ENCODE data around the gene VSTM5.

DNA sequence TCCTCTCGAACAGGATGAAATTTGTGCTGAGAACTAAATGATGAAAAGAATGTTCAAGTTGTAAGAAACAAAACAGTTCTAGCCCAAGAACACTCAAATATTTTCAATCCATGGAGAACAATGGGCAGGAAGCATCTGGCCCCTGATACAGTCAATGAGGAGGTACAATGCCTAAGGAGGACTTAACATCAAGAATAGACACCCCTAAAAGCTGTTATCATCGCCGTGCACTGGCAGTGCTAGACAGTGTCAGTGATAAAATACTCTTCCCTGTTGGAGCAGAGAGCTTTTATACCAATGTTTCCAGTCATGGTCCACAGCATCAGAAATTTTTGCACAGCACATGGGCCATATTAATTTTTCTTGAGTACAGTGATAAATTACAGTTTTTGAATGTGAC, 20.2 kb upstream of the VSTM5 start:
- TF ChIP-seq POLR2A (IDR thresholded peaks at IDR 0.05) = no peak
- TF ChIP-seq, protein P1, sequence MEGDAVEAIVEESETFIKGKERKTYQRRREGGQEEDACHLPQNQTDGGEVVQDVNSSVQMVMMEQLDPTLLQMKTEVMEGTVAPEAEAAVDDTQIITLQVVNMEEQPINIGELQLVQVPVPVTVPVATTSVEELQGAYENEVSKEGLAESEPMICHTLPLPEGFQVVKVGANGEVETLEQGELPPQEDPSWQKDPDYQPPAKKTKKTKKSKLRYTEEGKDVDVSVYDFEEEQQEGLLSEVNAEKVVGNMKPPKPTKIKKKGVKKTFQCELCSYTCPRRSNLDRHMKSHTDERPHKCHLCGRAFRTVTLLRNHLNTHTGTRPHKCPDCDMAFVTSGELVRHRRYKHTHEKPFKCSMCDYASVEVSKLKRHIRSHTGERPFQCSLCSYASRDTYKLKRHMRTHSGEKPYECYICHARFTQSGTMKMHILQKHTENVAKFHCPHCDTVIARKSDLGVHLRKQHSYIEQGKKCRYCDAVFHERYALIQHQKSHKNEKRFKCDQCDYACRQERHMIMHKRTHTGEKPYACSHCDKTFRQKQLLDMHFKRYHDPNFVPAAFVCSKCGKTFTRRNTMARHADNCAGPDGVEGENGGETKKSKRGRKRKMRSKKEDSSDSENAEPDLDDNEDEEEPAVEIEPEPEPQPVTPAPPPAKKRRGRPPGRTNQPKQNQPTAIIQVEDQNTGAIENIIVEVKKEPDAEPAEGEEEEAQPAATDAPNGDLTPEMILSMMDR (IDR thresholded peaks at IDR 0.05) = no peak
